Adrenal gland (tissue), 12 donors: ENCODE measurements around the gene DPM3. TPM values are rescaled to one million over a fixed set of nuclear protein-coding genes. Genes with fewer than 3 reads are reported as not detected.
A peak's percentile ranks its signal among the peaks of the same experiment; 100 is the strongest.

Source experiments
- DNase-seq, 7 donors: peaks; one replicate each; pipeline ENCODE4 v3.0.0-alpha.2; 2019 to 2020
- H3K27ac ChIP-seq, 5 donors: fragments of 200-600 bp; sonication (generic) in 4 of 5; 1 replicate in 3 of 5; 2 replicates in 2 of 5; pipeline versions ENCODE4 v1.5.1 to v1.8.0; 2016 to 2020; ENCODE audit warnings: mild to moderate bottlenecking in 1 of 5
- H3K27me3 ChIP-seq: fragments of 200-600 bp; 2 replicates; pipeline ENCODE4 v1.8.0; 2021
- H3K36me3 ChIP-seq, 2 donors: fragments of 200-600 bp; replicated peaks in 1 of 2; 1 replicate in 1 of 2; 2 replicates in 1 of 2; pipeline versions ENCODE4 v1.5.1 to v1.8.0; 2018 to 2022
- H3K4me1 ChIP-seq, 2 donors: fragments of 200-600 bp; replicated peaks in 1 of 2; 1 replicate in 1 of 2; 2 replicates in 1 of 2; pipeline versions ENCODE4 v1.5.1 to v1.8.0; 2018 to 2021
- H3K4me3 ChIP-seq, 4 donors: fragments of 200-600 bp; sonication (generic) in 3 of 4; one replicate each; pipeline ENCODE4 v1.5.1; 2016 to 2018
- H3K9me3 ChIP-seq, 3 donors: fragments of 200-600 bp; sonication (generic) in 1 of 3; replicated peaks in 1 of 3; 1 replicate in 2 of 3; 2 replicates in 1 of 3; pipeline versions ENCODE4 v1.5.1 to v1.8.0; 2016 to 2021
- CTCF ChIP-seq, 6 experiments: fragments of 450-650 bp in 4 of 6; fragments of 200-600 bp in 2 of 6; sonication (generic) in 1 of 6; IDR thresholded peaks; 1 replicate in 5 of 6; 2 replicates in 1 of 6; pipeline versions ENCODE4 v1.5.1 to v1.8.0; 2016 to 2021; ENCODE audit warnings: antibody characterized with exemption in 6 of 6, mild to moderate bottlenecking in 2 of 6, moderate library complexity in 1 of 6
- POLR2A ChIP-seq, 2 donors: fragments of 450-650 bp; IDR thresholded peaks; one replicate each; pipeline ENCODE4 v1.6.1; 2017; ENCODE audit warnings: antibody characterized with exemption in 2 of 2, mild to moderate bottlenecking in 2 of 2, moderate library complexity in 1 of 2
- WGBS, 4 donors: extraction: QIAGEN DNeasy Blood & Tissue Kit in 2 of 4; methylation state at CpG; one replicate each; pipeline versions ENCODE4 v1.1.5 to v1.1.7; 2013 to 2017; 5-methylcytosine and 5-hydroxymethylcytosine counted together
- intact Hi-C, 2 donors: fragments of 100-400 bp; cut with DNase I; formaldehyde crosslinking; loops; one replicate each; pipeline versions ENCODE4 v1.14.1 to v1.15.0; 2022 to 2023
- polyA plus RNA-seq, 3 donors: library from polyadenylated mRNA; stranded (reverse); fragments of 200-250 nt in 2 of 3; fragments of 350-450 nt in 1 of 3; fragmentation: Illumina TruSeq in 1 of 3; extraction: RNeasy Lipid Tissue Mini Kit (QIAGEN cat#74804) in 1 of 3; gene quantifications; one replicate each; pipeline ENCODE4 v1.2.3, GENCODE V29; 2013 to 2014
- total RNA-seq, 9 donors: library from RNA; depleted of rRNA in 4 of 9; stranded (reverse); fragments of >200 nt in 4 of 9; fragments of 120-200 nt in 1 of 9; fragmentation: NEBNext Ultra II Directional in 1 of 9; extraction: Animal tissue kit (Norgen Biotek cat#: 25700) in 1 of 9; gene quantifications; one replicate each; pipeline versions ENCODE4 v1.1.0 to v1.2.4, GENCODE V29; 2013 to 2023
- donor health status: healthy with polysubstance abuse.
- donor health status: Bipolar disorder and iron deficiency.
- donor health status: DM: yes; HTN: yes; CAD: no.
- donor health status: DM: no; HTN: no; CAD: no.
- donor health status: DM: no; HTN: no; CAD: no.
- donor health status: DM: yes; HTN: yes; CAD: no.

Gene DPM3
- total and polyA plus RNA-seq, 12 donors: 6.8 to 1,427 (median 163) TPM

GRCh38 chr1:155124503-155125463 lies 15.5 kb downstream of the DPM3 start:
- Histone ChIP-seq H3K9me3 (no peaks in the 10 kb centered on the region), H3K36me3 (no peaks in the 10 kb centered on the region), H3K4me3 (no peak overlapping the region), H3K4me1 (peaks cover 28 to 36% of the 10 kb centered on the region in 2 donors), H3K27me3 (no peaks in the 10 kb centered on the region), H3K27ac (peak overlapping the region in 1 of 5 donors; percentile 40)
- 79 to 88% (median 84%) methylated on average over 14 to 16 of the region's 16 CpGs for WGBS, 4 donors
- DNase-seq: no peak
- intact Hi-C loops: loop anchor here in 1 of 2 donors (5.0 kb wide), 1 partner anchor 32 kb away; no protein-coding TSS in a partner anchor
- no peak for TF ChIP-seq POLR2A (IDR thresholded peaks at IDR 0.05)
- no peak for TF ChIP-seq CTCF (IDR thresholded peaks at IDR 0.05)

- H3K27ac ChIP-seq: no peak overlapping the region
- WGBS, 4 donors: 61 to 77% (median 71%) methylated on average over 4 of the region's 4 CpGs
- intact Hi-C loops: no loop called here
- H3K4me3 ChIP-seq: no peak overlapping the region
- no peaks in the 10 kb centered on the region for H3K36me3 ChIP-seq
- no peaks in the 10 kb centered on the region for H3K27me3 ChIP-seq
- peaks cover 19 to 29% of the 10 kb centered on the region in 2 donors for H3K4me1 ChIP-seq
- TF ChIP-seq POLR2A (IDR thresholded peaks at IDR 0.05) (no peak), CTCF (IDR thresholded peaks at IDR 0.05) (no peak)
- no peak for DNase-seq
- no peaks in the 10 kb centered on the region for H3K9me3 ChIP-seq
Measured at GRCh38 chr1:155123801-155124200, 16.5 kb downstream of the DPM3 start.

GRCh38 chr1:155122308-155122707 lies 18.0 kb downstream of the DPM3 start:
- Histone ChIP-seq H3K27ac (no peak overlapping the region), H3K27me3 (no peaks in the 10 kb centered on the region), H3K36me3 (no peaks in the 10 kb centered on the region), H3K4me3 (no peak overlapping the region), H3K9me3 (no peaks in the 10 kb centered on the region), H3K4me1 (peaks cover 6 to 17% of the 10 kb centered on the region in 2 donors)
- no peak for TF ChIP-seq POLR2A (IDR thresholded peaks at IDR 0.05)
- TF ChIP-seq CTCF (IDR thresholded peaks at IDR 0.05): no peak
- WGBS, 4 donors: 57 to 85% (median 65%) methylated on average over 2 of the region's 2 CpGs
- DNase-seq: no peak
- intact Hi-C loops: no loop called here

GRCh38 chr1:155121249-155121648 lies 19.1 kb downstream of the DPM3 start:
- no peaks in the 10 kb centered on the region for H3K27me3 ChIP-seq
- no peak overlapping the region for H3K27ac ChIP-seq
- intact Hi-C loops: no loop called here
- TF ChIP-seq POLR2A (IDR thresholded peaks at IDR 0.05): no peak
- no peak for TF ChIP-seq CTCF (IDR thresholded peaks at IDR 0.05)
- peaks cover 0 to 6% of the 10 kb centered on the region in 2 donors for H3K4me1 ChIP-seq
- no peak for DNase-seq
- H3K36me3 ChIP-seq: no peaks in the 10 kb centered on the region
- H3K9me3 ChIP-seq: no peaks in the 10 kb centered on the region
- no peak overlapping the region for H3K4me3 ChIP-seq
- WGBS, 4 donors: 63 to 88% (median 74%) methylated on average over 2 of the region's 2 CpGs
